Endothelial cell of umbilical vein (primary cell): ENCODE measurements around the gene INPP4B.

Experiments used
- CTCF ChIP-seq, 2 donors: IDR thresholded peaks; 1 replicate in 1 of 2; 2 replicates in 1 of 2; pipeline ENCODE4 v1.5.1; 2011; ENCODE audit warnings: low read length in 2 of 2, mild to moderate bottlenecking in 2 of 2, moderate library complexity in 2 of 2, control low read depth in 1 of 2, inconsistent platforms in 1 of 2, low read depth in 1 of 2; ENCODE audit not compliant: insufficient read depth in 1 of 2; ENCODE audit errors: extremely low read depth in 1 of 2
- JUN ChIP-seq: IDR thresholded peaks from 2 replicates; pipeline ENCODE4 v1.6.1; 2011; ENCODE audit warnings: borderline replicate concordance, low read depth; ENCODE audit not compliant: insufficient read length, insufficient read depth
- MAX ChIP-seq: IDR thresholded peaks from 2 replicates; pipeline ENCODE4 v1.6.1; 2011; ENCODE audit not compliant: insufficient read depth, insufficient read length
- POLR2A ChIP-seq: IDR thresholded peaks from 2 replicates; pipeline ENCODE4 v1.6.1; 2012; ENCODE audit warnings: low read depth, mild to moderate bottlenecking, control low read depth, low read length
- POLR2AphosphoS5 ChIP-seq: IDR thresholded peaks from 2 replicates; pipeline ENCODE4 v1.6.1; 2012; ENCODE audit warnings: low read depth, mild to moderate bottlenecking, control low read depth, low read length, moderate library complexity; ENCODE audit not compliant: insufficient read depth

GRCh38 chr4:142583708-142584107 is 262.4 kb downstream of the INPP4B start:
- TF ChIP-seq CTCF (IDR thresholded peaks at IDR 0.05; ENCODE audit: extremely low read depth in 1 of 2, insufficient read depth in 1 of 2, low read depth in 1 of 2, low read length in 2 of 2) (no peak), POLR2A (no peak), POLR2AphosphoS5 (no peak), MAX (no peak), JUN (no peak)
